ENCODE data around the gene FCN1. TPM values are rescaled to one million over a fixed set of nuclear protein-coding genes. Genes with fewer than 3 reads are reported as not detected.

FCN1 gene
- total RNA-seq, 2 donors from 2014 or later, result not detected

- H3K36me3 Mint-ChIP-seq (ENCODE audit: insufficient read depth in 2 of 2), result peaks cover 4% of the 10 kb centered on the region in 2 donors
- no peaks in the 10 kb centered on the region for H3K4me1 Mint-ChIP-seq (ENCODE audit: low read depth)
- peaks cover 4 to 6% of the 10 kb centered on the region in 2 donors for H3K9me3 Mint-ChIP-seq
- H3K27me3 Mint-ChIP-seq (ENCODE audit: low read depth), result peaks cover 6% of the 10 kb centered on the region
- no peak overlapping the region for H3K4me3 Mint-ChIP-seq
- ATAC-seq (replicated peaks in 1 of 2), result no peak
- no peak overlapping the region for H3K27ac Mint-ChIP-seq
- DNase-seq, result no peak
Measured at GRCh38 chr9:134895097-134895496, 22.6 kb downstream of the FCN1 start.

DNA sequence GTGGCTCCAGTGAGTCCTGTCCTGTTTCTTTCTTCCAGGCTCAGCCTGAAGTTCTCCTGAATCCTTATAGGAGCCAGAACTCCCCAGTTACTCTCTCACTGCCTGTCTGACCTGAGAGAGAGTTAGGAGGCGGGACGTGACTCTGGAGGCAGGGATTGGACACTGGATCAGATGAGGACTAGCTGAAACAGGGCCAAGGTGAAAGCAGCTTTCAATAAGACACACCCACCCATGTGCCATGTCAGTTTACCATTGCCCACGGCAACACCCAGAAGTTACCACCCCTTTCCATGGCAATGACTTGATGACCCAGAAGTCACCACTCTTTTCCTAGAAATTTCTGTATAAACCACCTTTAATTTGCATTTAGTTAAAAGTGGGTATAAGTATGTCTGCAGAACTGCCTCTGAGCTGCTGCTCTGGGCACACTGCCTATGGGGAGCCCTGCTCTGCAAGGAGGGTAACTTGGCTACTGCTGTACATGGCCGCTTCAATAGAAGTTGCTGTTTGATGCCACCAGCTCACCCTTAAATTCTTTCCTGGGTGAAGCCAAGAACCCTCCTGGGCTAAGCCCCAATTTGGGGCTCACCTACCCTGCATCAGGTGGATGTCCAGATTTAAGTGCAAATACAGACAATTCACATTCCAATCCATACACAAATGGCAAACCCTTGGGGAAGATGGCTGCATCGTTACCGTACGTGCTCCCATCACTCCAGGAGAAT is 23.4 kb downstream of the FCN1 start:
- DNase-seq, result no peak
- H3K4me3 Mint-ChIP-seq, result no peak overlapping the region
- ATAC-seq (replicated peaks in 1 of 2), result no peak
- H3K4me1 Mint-ChIP-seq (ENCODE audit: low read depth), result no peaks in the 10 kb centered on the region
- peaks cover 6% of the 10 kb centered on the region for H3K27me3 Mint-ChIP-seq (ENCODE audit: low read depth)
- H3K9me3 Mint-ChIP-seq, result peaks cover 2 to 4% of the 10 kb centered on the region in 2 donors
- H3K27ac Mint-ChIP-seq, result no peak overlapping the region
- H3K36me3 Mint-ChIP-seq (ENCODE audit: insufficient read depth in 2 of 2), result peaks cover 3 to 4% of the 10 kb centered on the region in 2 donors

DNA sequence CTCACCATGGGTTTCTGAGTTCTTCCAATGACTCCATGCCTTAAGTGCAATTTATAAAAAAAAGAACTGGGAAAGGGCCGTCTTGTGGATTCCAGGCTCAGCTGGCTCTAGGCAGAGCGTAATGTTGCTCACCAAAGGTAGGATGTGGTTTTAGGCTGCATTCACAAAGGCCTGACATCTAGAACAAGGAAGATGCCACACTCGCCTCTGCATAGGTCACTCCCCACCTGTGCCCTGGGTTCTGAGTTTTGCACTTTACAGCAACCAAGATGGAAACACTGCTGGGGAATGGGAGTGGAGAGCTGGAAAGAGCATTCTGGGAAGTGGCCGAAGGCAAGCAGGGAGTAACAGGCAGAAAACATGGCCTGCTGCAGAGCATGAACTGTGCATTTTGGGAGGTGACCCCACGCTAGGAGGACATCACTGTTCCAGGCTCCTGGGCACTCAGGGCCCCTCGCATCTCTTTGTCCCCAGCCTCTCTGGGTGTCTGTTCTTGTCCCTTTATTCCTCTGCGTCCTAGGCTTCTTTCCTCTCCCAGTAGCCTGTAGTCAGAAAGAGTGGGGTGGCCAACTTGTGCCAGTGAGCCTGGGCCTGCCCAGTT is 24.8 kb downstream of the FCN1 start:
- Mint-ChIP-seq H3K27ac (no peak overlapping the region), H3K27me3 (ENCODE audit: low read depth) (peaks cover 2% of the 10 kb centered on the region)

DNA sequence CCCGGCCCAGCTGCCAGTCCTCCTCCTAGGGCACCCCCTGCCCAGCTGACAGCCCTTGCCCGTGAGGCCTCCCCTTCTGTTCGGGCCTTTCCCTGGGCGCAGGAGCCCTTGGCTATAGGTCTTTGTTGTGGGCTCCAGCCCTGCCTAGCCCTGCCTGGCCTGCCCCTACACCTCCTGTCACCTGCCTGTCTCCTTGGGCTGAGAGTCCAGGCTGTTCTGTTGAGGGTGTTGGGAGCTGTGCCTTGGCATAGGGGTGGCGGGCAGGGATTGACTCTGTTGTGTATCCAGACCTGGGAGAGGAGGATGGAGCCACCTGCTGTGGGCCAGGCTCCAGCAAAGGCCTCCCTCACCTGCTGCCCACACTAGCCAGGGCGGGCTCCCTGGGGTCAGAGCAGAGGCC is 25.5 kb downstream of the FCN1 start:
- DNase-seq, result no peak
- Mint-ChIP-seq H3K4me1 (ENCODE audit: low read depth) (no peaks in the 10 kb centered on the region), H3K36me3 (ENCODE audit: insufficient read depth in 2 of 2) (no peaks in the 10 kb centered on the region), H3K27ac (no peak overlapping the region), H3K9me3 (no peaks in the 10 kb centered on the region), H3K4me3 (no peak overlapping the region), H3K27me3 (ENCODE audit: low read depth) (peaks cover 7% of the 10 kb centered on the region)
- ATAC-seq (replicated peaks in 1 of 2), result no peak

More for the DNA sequence above, 24.8 kb downstream of the FCN1 start:
- no peak for DNase-seq
- no peaks in the 10 kb centered on the region for H3K9me3 Mint-ChIP-seq
- no peaks in the 10 kb centered on the region for H3K36me3 Mint-ChIP-seq (ENCODE audit: insufficient read depth in 2 of 2)
- no peak overlapping the region for H3K4me3 Mint-ChIP-seq
- ATAC-seq (replicated peaks in 1 of 2), result no peak
- no peaks in the 10 kb centered on the region for H3K4me1 Mint-ChIP-seq (ENCODE audit: low read depth)

DNA sequence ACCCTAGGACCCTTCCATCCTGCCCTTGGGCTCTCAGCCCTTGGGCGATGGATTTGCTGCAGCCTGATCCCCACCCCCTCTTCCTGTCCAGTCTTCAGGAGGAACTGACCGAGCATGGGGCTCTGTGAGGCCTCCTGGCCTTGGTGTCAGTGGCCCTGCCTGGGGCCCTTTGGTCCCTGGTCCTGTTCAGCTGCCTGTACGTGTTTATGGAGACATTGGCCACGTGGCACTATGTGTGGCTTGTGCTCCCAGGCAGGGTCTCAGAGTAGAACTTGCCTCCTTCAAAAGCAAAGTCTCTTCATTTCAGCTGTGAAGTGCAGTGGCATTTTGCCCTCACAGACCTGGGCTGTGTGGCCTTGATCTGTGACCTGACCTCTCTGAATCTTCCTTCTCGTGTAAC is 26.0 kb downstream of the FCN1 start:
- Mint-ChIP-seq H3K27ac (no peak overlapping the region), H3K27me3 (ENCODE audit: low read depth) (peaks cover 7% of the 10 kb centered on the region)

DNA sequence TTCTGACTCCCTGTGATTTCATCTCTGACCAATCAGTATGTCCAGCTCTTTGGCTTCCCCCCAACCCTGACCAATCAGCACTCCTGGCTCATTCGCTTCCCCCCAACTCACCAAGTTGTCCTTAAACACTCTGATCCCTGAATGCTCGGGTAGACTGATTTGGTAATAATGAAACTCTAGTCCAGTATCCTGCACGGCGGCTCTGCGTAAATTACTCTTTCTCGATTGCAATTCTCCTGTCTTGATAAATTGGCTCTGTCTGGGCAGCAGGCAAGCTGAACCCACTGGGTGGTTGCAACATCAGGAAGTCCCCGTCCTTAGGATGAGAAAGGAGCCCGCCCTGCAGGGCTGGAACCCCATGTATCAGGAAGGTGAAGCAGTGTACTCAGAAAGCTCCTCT is 26.7 kb downstream of the FCN1 start:
- no peaks in the 10 kb centered on the region for H3K4me1 Mint-ChIP-seq (ENCODE audit: low read depth)
- H3K4me3 Mint-ChIP-seq, result no peak overlapping the region
- no peak for DNase-seq
- no peak overlapping the region for H3K27ac Mint-ChIP-seq
- H3K9me3 Mint-ChIP-seq, result no peaks in the 10 kb centered on the region
- no peaks in the 10 kb centered on the region for H3K36me3 Mint-ChIP-seq (ENCODE audit: insufficient read depth in 2 of 2)
- peaks cover 7% of the 10 kb centered on the region for H3K27me3 Mint-ChIP-seq (ENCODE audit: low read depth)
- ATAC-seq (replicated peaks in 1 of 2), result no peak

More for the DNA sequence above, 26.0 kb downstream of the FCN1 start:
- H3K36me3 Mint-ChIP-seq (ENCODE audit: insufficient read depth in 2 of 2), result no peaks in the 10 kb centered on the region
- ATAC-seq (replicated peaks in 1 of 2) (no peak), DNase-seq (no peak)
- no peaks in the 10 kb centered on the region for H3K9me3 Mint-ChIP-seq
- no peaks in the 10 kb centered on the region for H3K4me1 Mint-ChIP-seq (ENCODE audit: low read depth)
- H3K4me3 Mint-ChIP-seq, result no peak overlapping the region

DNA sequence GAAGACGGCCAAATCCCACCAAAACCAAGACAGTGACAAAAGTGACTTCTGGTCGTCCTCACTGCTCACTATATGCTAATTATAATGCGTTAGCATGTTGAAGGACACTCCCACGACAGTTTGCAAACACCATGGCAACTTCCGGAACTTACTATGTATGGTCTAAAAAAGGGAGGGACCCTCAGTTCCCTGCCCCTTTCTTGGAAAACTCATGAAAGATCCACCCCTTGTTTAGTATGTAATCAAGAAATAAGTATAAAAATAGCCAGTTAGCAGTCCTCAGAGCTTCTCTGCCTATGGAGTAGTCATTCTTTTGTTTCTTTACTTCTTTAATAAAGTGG is 27.6 kb downstream of the FCN1 start:
- DNase-seq (no peak), ATAC-seq (replicated peaks in 1 of 2) (no peak)
- Mint-ChIP-seq H3K27ac (no peak overlapping the region), H3K36me3 (ENCODE audit: insufficient read depth in 2 of 2) (no peaks in the 10 kb centered on the region), H3K4me3 (no peak overlapping the region), H3K27me3 (ENCODE audit: low read depth) (peaks cover 7% of the 10 kb centered on the region), H3K4me1 (ENCODE audit: low read depth) (no peaks in the 10 kb centered on the region), H3K9me3 (no peaks in the 10 kb centered on the region)

DNA sequence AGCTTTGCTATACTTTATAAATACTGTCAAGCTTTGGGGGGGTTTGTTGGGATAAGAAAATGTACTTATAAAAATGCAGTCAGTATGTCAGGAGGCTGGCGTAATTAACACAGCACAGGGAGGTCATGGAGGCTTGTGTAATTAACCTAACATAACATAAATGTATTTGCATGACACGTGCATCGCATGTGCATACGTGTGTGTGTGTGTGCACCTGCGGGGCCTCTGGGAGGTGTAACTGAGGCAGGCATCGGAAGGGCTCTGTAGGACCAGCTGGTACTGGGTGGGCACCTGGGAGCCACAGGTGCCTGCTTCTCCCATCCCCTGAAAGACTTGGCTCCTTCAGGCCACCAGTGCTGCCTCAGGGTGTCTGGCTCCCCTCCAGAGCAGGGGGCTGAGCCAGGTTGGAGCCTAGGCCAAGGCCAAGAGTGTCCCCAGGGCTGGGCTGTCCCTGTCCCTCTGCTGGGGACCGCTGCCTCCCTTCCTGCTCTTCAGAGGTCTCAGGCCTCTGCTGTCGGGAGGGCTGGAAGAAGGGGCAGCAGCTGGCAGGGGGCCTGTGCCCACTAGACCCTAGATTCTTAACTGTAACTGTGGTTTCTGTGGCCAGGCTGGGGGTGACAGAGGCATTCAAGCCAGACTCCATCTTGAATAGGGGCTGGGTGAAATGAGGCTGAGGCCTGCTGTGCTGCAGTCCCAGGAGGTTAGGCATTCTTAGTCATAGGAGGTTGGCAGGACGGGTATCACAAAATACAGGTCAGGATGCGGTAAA is 28.1 kb downstream of the FCN1 start:
- no peak for ATAC-seq (replicated peaks in 1 of 2)
- Mint-ChIP-seq H3K27me3 (ENCODE audit: low read depth) (peaks cover 7% of the 10 kb centered on the region), H3K9me3 (no peaks in the 10 kb centered on the region), H3K4me1 (ENCODE audit: low read depth) (no peaks in the 10 kb centered on the region), H3K27ac (no peak overlapping the region), H3K36me3 (ENCODE audit: insufficient read depth in 2 of 2) (no peaks in the 10 kb centered on the region), H3K4me3 (no peak overlapping the region)
- no peak for DNase-seq

DNA sequence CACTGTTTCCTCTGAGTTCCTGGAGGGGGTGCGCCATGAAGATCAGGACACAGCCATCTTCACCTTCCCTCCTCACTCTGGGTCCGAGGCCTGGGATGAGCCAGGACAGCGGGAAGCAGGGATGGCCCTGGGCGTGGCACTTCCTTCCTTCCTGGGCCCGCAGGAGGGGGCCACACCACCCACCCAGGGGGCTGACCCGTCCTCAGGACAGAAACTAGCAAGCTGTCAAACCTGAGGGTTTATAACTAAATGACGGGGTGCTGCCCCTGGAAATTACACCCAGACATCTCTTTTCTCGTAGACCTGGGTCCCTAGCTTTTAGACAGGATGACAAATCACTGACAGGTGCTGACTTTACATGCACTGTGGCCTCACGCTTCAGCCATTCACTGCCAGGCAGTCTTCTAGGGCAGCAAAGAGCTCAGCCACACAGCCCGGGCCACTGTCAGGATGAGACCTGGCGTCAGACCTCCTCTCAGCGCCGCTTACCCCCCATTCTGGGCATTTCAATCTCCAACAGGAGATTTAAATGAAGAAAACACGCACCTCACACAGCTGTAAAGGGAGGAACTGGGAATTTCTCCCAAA is 29.0 kb downstream of the FCN1 start:
- Mint-ChIP-seq H3K36me3 (ENCODE audit: insufficient read depth in 2 of 2) (no peaks in the 10 kb centered on the region), H3K4me1 (ENCODE audit: low read depth) (no peaks in the 10 kb centered on the region), H3K27ac (no peak overlapping the region), H3K9me3 (no peaks in the 10 kb centered on the region), H3K4me3 (no peak overlapping the region), H3K27me3 (ENCODE audit: low read depth) (peaks cover 7% of the 10 kb centered on the region)
- no peak for ATAC-seq (replicated peaks in 1 of 2)
- no peak for DNase-seq

DNA sequence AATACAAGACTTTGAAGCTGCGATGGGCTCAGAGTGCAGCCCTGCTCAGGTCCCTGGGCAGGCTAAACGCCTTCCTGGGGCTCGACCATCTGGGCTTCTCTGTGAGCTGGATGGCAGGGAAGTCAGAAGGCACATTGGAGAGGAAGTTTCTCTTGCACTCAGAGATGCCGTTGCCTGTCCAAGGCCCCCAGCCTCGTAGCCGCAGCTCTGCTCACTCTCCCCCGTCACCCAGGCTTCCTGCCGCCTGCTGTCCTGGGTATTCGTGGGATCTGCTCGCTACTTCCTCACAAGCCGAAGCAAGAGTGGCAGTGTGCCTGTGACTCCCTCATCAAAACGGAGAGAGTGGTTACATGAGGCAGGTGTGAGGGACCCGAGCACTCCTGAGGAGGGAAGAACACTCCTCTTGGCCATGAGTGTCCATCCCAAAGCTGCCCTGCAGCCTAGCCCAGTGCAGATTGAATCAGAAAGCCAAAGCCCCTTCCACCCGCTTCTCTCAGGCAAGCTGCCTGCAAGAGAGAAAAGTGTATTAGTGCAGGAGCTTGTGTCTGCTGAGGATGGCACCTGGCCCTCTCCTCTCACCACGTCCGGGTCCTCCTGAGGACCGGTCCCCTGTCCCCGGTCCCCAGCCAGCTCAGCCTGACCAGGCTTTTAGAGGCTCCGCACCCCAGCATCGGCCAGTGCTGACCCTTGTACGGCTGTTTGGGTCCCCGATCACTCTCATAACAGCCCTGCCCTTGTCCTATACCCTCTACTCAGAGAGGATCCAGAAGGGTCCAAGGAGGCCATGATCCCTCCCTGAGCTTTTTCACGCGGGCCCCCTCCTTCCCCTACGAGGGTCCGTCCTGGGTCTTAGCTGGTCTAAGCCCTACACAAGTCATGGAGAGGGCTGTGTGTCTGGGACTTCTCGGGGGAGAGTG is 29.8 kb downstream of the FCN1 start:
- Mint-ChIP-seq H3K4me3 (no peak overlapping the region), H3K9me3 (no peaks in the 10 kb centered on the region), H3K27ac (no peak overlapping the region), H3K27me3 (ENCODE audit: low read depth) (peaks cover 7% of the 10 kb centered on the region), H3K4me1 (ENCODE audit: low read depth) (no peaks in the 10 kb centered on the region), H3K36me3 (ENCODE audit: insufficient read depth in 2 of 2) (no peaks in the 10 kb centered on the region)
- ATAC-seq (replicated peaks in 1 of 2) (no peak), DNase-seq (no peak)

DNA sequence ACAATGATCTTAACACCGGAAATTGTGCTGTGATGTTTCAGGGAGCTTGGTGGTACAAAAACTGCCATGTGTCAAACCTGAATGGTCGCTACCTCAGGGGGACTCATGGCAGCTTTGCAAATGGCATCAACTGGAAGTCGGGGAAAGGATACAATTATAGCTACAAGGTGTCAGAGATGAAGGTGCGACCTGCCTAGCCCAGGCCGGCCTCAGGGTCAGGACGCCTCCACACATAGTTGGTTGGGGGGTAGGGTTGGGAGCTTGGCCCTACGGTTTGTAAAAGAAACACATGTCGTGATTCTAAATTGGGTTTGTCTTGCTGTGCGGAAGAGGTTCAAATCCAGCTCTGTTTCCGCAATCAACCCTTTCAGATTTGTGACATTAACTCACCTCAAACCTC is 30.5 kb downstream of the FCN1 start:
- peaks cover 7% of the 10 kb centered on the region for H3K27me3 Mint-ChIP-seq (ENCODE audit: low read depth)
- no peaks in the 10 kb centered on the region for H3K4me1 Mint-ChIP-seq (ENCODE audit: low read depth)
- DNase-seq, result no peak
- no peaks in the 10 kb centered on the region for H3K9me3 Mint-ChIP-seq
- H3K36me3 Mint-ChIP-seq (ENCODE audit: insufficient read depth in 2 of 2), result no peaks in the 10 kb centered on the region
- H3K27ac Mint-ChIP-seq, result no peak overlapping the region
- H3K4me3 Mint-ChIP-seq, result no peak overlapping the region
- ATAC-seq (replicated peaks in 1 of 2), result no peak

GRCh38 chr9:134886413-134886913 is 31.2 kb downstream of the FCN1 start:
- ATAC-seq (replicated peaks in 1 of 2) (no peak), DNase-seq (no peak)
- Mint-ChIP-seq H3K27me3 (ENCODE audit: low read depth) (peaks cover 7% of the 10 kb centered on the region), H3K4me1 (ENCODE audit: low read depth) (no peaks in the 10 kb centered on the region), H3K27ac (no peak overlapping the region), H3K4me3 (no peak overlapping the region), H3K36me3 (ENCODE audit: insufficient read depth in 2 of 2) (no peaks in the 10 kb centered on the region), H3K9me3 (no peaks in the 10 kb centered on the region)

All from activated T-cell treated with anti-CD3 and anti-CD28 coated beads, Interleukin-2, amount 50 U/mL, for 72 hours (primary cell).